Astrocyte (in vitro differentiated cells and primary cell): Measurements from ENCODE around the gene LRRC36. TPM values are rescaled to one million over a fixed set of nuclear protein-coding genes. Genes with fewer than 3 reads are reported as not detected.

Experiments used
- DNase-seq: peaks from one replicate; pipeline ENCODE4 v3.0.0-alpha.2; 2010; ENCODE audit warnings: low read depth
- FAIRE-seq: peaks from 2 replicates; lab custom pipeline; 2011; peaks lifted over from hg19 to GRCh38; lab: Jason Lieb, UNC
- H2AFZ ChIP-seq: 2 replicates; pipeline ENCODE4 v1.6.0; 2012; ENCODE audit warnings: low read depth, low read length, inconsistent platforms
- H3K27ac ChIP-seq: 2 replicates; pipeline ENCODE4 v1.5.1; 2011; ENCODE audit warnings: low read depth, low read length, inconsistent platforms
- H3K27me3 ChIP-seq: 2 replicates; pipeline ENCODE4 v1.6.0; 2011; ENCODE audit warnings: low read length, inconsistent platforms; ENCODE audit not compliant: insufficient read depth
- H3K36me3 ChIP-seq: 2 replicates; pipeline ENCODE4 v1.5.1; 2011; ENCODE audit warnings: low read length, inconsistent platforms; ENCODE audit not compliant: insufficient read depth
- H3K4me1 ChIP-seq: 2 replicates; pipeline ENCODE4 v1.5.1; 2011; ENCODE audit warnings: low read length, inconsistent platforms; ENCODE audit not compliant: insufficient read depth
- H3K4me2 ChIP-seq: 2 replicates; pipeline ENCODE4 v1.6.0; 2012; ENCODE audit warnings: low read length, inconsistent platforms
- H3K4me3 ChIP-seq: 2 replicates; pipeline ENCODE4 v1.5.1; 2011; ENCODE audit warnings: low read depth, mild to moderate bottlenecking, low read length, inconsistent platforms; ENCODE audit not compliant: insufficient read depth
- H3K79me2 ChIP-seq: 2 replicates; pipeline ENCODE4 v1.6.0; 2012; ENCODE audit warnings: mild to moderate bottlenecking, low read length, inconsistent platforms; ENCODE audit not compliant: insufficient read depth
- H3K9ac ChIP-seq: 2 replicates; pipeline ENCODE4 v1.6.0; 2012; ENCODE audit warnings: mild to moderate bottlenecking, low read length, inconsistent platforms
- H3K9me3 ChIP-seq: 2 replicates; pipeline ENCODE4 v1.5.1; 2012; ENCODE audit warnings: low read depth, mild to moderate bottlenecking, low read length, inconsistent platforms; ENCODE audit not compliant: insufficient read depth
- H4K20me1 ChIP-seq: 2 replicates; pipeline ENCODE4 v1.6.0; 2012; ENCODE audit warnings: low read length, inconsistent platforms; ENCODE audit not compliant: insufficient read depth
- H3K27ac Mint-ChIP-seq: one replicate; pipeline ENCODE4 v1.8.0; 2021; ENCODE audit warnings: mild to moderate bottlenecking, mixed read lengths; ENCODE audit not compliant: unreplicated experiment
- H3K27me3 Mint-ChIP-seq: one replicate; pipeline ENCODE4 v1.8.0; 2021; ENCODE audit warnings: low read depth, mixed read lengths; ENCODE audit not compliant: unreplicated experiment
- H3K36me3 Mint-ChIP-seq: one replicate; pipeline ENCODE4 v1.8.0; 2021; ENCODE audit warnings: low read depth, mixed read lengths; ENCODE audit not compliant: unreplicated experiment
- H3K4me1 Mint-ChIP-seq: one replicate; pipeline ENCODE4 v1.8.0; 2021; ENCODE audit warnings: low read depth, mixed read lengths; ENCODE audit not compliant: unreplicated experiment
- H3K4me3 Mint-ChIP-seq: one replicate; pipeline ENCODE4 v1.8.0; 2021; ENCODE audit warnings: mild to moderate bottlenecking, moderate library complexity, mixed read lengths; ENCODE audit not compliant: unreplicated experiment
- H3K9me3 Mint-ChIP-seq: one replicate; pipeline ENCODE4 v1.8.0; 2021; ENCODE audit warnings: mild to moderate bottlenecking, mixed read lengths; ENCODE audit not compliant: unreplicated experiment
- EZH2 ChIP-seq: IDR thresholded peaks from 2 replicates; pipeline ENCODE4 v1.6.1; 2012; ENCODE audit warnings: mild to moderate bottlenecking, low read length, inconsistent platforms; ENCODE audit not compliant: insufficient read depth
- total RNA-seq: library from RNA; stranded (reverse); gene quantifications from 2 replicates; pipeline ENCODE4 v1.2.1, GENCODE V29; 2021
- TF ChIP-seq, protein P1 (sequence below): IDR thresholded peaks from 2 replicates; pipeline ENCODE4 v1.5.1; 2011; ENCODE audit warnings: low read depth, mild to moderate bottlenecking, inconsistent platforms, low read length, moderate library complexity; ENCODE audit not compliant: insufficient read depth

LRRC36 gene
- total RNA-seq, 1 donor from 2014 or later, result not detected

DNA sequence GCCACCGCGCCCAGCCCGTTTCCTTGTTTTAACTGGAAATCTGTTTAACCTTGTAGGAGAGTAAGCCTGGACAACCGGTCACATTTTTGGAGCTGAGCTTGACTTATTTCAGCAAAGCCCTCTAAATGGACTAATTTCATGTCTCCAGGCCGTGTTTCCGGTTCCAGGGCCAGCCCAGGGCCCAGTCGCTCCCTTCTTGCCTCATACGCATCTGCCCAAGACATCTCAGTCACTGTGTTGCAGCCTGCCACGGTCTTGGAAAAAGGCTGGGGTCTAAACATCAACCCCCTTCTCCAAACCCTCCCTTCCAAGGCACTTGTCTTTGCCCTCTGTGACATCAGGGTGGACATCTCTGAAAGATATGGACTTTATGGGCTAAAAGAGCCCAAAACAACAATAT, 28.3 kb upstream of the LRRC36 start:
- Histone ChIP-seq H3K27ac (no peak overlapping the region), H3K27me3 (no peaks in the 10 kb centered on the region), H3K79me2 (no peaks in the 10 kb centered on the region), H3K4me1 (peaks cover 13% of the 10 kb centered on the region), H3K9ac (no peak overlapping the region), H2AFZ (no peak overlapping the region), H3K36me3 (no peaks in the 10 kb centered on the region), H3K9me3 (no peaks in the 10 kb centered on the region), H3K4me3 (no peak overlapping the region), H3K4me2 (no peak overlapping the region), H4K20me1 (no peaks in the 10 kb centered on the region)
- FAIRE-seq, result no peak
- no peak for DNase-seq
- Mint-ChIP-seq H3K36me3 (no peaks in the 10 kb centered on the region), H3K27me3 (peaks cover 46% of the 10 kb centered on the region), H3K9me3 (no peaks in the 10 kb centered on the region), H3K27ac (no peak overlapping the region), H3K4me1 (peaks cover 12% of the 10 kb centered on the region), H3K4me3 (no peak overlapping the region)
- TF ChIP-seq, protein P1, sequence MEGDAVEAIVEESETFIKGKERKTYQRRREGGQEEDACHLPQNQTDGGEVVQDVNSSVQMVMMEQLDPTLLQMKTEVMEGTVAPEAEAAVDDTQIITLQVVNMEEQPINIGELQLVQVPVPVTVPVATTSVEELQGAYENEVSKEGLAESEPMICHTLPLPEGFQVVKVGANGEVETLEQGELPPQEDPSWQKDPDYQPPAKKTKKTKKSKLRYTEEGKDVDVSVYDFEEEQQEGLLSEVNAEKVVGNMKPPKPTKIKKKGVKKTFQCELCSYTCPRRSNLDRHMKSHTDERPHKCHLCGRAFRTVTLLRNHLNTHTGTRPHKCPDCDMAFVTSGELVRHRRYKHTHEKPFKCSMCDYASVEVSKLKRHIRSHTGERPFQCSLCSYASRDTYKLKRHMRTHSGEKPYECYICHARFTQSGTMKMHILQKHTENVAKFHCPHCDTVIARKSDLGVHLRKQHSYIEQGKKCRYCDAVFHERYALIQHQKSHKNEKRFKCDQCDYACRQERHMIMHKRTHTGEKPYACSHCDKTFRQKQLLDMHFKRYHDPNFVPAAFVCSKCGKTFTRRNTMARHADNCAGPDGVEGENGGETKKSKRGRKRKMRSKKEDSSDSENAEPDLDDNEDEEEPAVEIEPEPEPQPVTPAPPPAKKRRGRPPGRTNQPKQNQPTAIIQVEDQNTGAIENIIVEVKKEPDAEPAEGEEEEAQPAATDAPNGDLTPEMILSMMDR, result no peak
- no peak for TF ChIP-seq EZH2

DNA sequence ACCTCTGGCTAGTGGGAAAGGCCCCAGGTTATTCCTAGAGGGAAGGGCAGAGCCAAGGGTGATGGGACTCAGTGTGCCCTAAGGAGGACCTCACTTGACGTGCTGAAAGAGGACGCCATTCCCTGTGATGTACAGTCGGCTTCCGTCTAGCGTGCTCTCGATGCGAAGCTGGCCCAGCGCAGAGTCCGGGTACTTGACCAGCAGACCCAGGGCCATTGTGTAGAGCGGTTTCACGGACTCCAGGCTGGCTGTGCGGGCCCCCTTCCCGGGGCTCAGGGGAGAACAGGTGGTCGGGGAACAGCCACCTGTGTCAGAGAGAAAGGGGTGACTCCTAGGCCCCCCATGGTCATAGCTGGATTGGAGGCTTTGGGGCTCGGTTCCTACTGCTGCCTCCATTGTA, 27.3 kb upstream of the LRRC36 start:
- Histone ChIP-seq H3K9me3 (no peaks in the 10 kb centered on the region), H3K27me3 (no peaks in the 10 kb centered on the region), H3K9ac (no peak overlapping the region), H3K4me2 (no peak overlapping the region), H3K79me2 (no peaks in the 10 kb centered on the region), H3K27ac (no peak overlapping the region), H3K4me1 (peaks cover 13% of the 10 kb centered on the region), H3K4me3 (no peak overlapping the region), H4K20me1 (no peaks in the 10 kb centered on the region), H2AFZ (no peak overlapping the region), H3K36me3 (no peaks in the 10 kb centered on the region)
- H3K27ac Mint-ChIP-seq, result no peak overlapping the region
- TF ChIP-seq EZH2, result no peak
- TF ChIP-seq, protein P1, result no peak
- peaks cover 39% of the 10 kb centered on the region for H3K27me3 Mint-ChIP-seq
- H3K36me3 Mint-ChIP-seq, result peaks cover 2% of the 10 kb centered on the region
- no peak for DNase-seq
- FAIRE-seq, result no peak
- H3K4me1 Mint-ChIP-seq, result peaks cover 18% of the 10 kb centered on the region
- H3K9me3 Mint-ChIP-seq, result peaks cover 5% of the 10 kb centered on the region
- H3K4me3 Mint-ChIP-seq, result no peak overlapping the region

DNA sequence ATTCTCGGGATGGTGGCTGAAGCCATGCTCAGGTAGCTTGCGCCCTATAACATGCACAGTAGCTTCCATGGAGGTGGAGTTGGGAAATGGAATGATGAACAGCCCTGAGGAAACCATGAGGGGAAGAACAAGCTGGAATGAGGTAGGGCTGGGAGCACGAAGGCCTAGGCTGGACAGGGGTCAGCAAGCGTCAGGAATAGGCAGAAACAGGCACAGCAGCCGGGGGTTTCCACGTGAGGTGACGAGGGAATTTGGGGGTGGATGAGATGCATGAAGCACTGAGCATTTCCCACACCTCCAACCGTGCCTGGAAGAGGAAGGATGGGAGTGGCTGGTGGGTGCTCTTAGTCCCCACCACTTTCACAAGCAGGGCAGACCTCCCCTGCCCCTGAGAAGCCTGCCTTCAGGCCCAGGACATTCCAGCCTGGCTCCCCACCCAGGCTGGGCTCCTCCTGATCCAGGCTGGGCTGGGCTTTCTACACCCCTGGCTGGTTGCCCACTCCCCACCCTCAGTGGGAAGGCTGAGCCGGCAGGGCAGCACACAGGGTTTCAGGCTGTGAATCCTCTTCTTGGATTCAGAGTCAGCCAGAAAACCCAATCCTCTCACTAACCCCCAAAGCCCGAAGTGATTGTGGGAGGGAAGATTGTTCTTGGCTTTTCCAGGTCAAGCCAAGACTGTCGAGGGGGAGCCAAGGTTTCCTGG, 25.4 kb upstream of the LRRC36 start:
- FAIRE-seq (no peak), DNase-seq (no peak)
- Histone ChIP-seq H3K79me2 (no peaks in the 10 kb centered on the region), H3K36me3 (no peaks in the 10 kb centered on the region), H3K27ac (no peak overlapping the region), H3K9ac (no peak overlapping the region), H2AFZ (no peak overlapping the region), H4K20me1 (no peaks in the 10 kb centered on the region), H3K4me3 (no peak overlapping the region), H3K4me2 (no peak overlapping the region), H3K9me3 (peaks cover 9% of the 10 kb centered on the region), H3K4me1 (peaks cover 9% of the 10 kb centered on the region), H3K27me3 (no peaks in the 10 kb centered on the region)
- Mint-ChIP-seq H3K4me3 (no peak overlapping the region), H3K4me1 (peaks cover 13% of the 10 kb centered on the region), H3K27ac (no peak overlapping the region), H3K27me3 (peaks cover 31% of the 10 kb centered on the region), H3K9me3 (peaks cover 7% of the 10 kb centered on the region), H3K36me3 (peaks cover 4% of the 10 kb centered on the region)
- TF ChIP-seq, protein P1, result no peak
- TF ChIP-seq EZH2, result no peak
